BLaER1 (cell line): ENCODE data around the gene CEP20.

Source experiments
- H3K27ac ChIP-seq: shearing (Covaris generic); formaldehyde crosslinking; 2 replicates; pipeline ENCODE4 v1.8.1; 2022
- H3K27me3 ChIP-seq: shearing (Covaris generic); formaldehyde crosslinking; 2 replicates; pipeline ENCODE4 v1.8.1; 2022
- H3K36me3 ChIP-seq: shearing (Covaris generic); formaldehyde crosslinking; 2 replicates; pipeline ENCODE4 v1.8.1; 2022
- H3K4me1 ChIP-seq: shearing (Covaris generic); formaldehyde crosslinking; 2 replicates; pipeline ENCODE4 v1.8.1; 2022
- H3K4me2 ChIP-seq: shearing (Covaris generic); formaldehyde crosslinking; 2 replicates; pipeline ENCODE4 v1.8.1; 2022
- H3K4me3 ChIP-seq: shearing (Covaris generic); formaldehyde crosslinking; 2 replicates; pipeline ENCODE4 v1.8.1; 2022
- H3K9ac ChIP-seq: shearing (Covaris generic); formaldehyde crosslinking; 2 replicates; pipeline ENCODE4 v1.8.1; 2022
- H3K9me3 ChIP-seq: shearing (Covaris generic); formaldehyde crosslinking; 2 replicates; pipeline ENCODE4 v1.8.1; 2022
- H4K20me1 ChIP-seq: shearing (Covaris generic); formaldehyde crosslinking; 2 replicates; pipeline ENCODE4 v1.8.1; 2022
- Cebpa-rat ChIP-seq: shearing (Covaris generic); IDR thresholded peaks from 2 replicates; pipeline ENCODE4 v1.8.1; 2022

CEP20 gene

GRCh38 chr16:15898654-15899053, 10.3 kb upstream of the CEP20 start:
- Histone ChIP-seq H4K20me1 (no peaks in the 10 kb centered on the region), H3K27me3 (no peaks in the 10 kb centered on the region), H3K9ac (no peak overlapping the region), H3K4me2 (no peak overlapping the region), H3K36me3 (no peaks in the 10 kb centered on the region), H3K27ac (no peak overlapping the region), H3K4me1 (peaks cover 25% of the 10 kb centered on the region), H3K4me3 (no peak overlapping the region), H3K9me3 (no peaks in the 10 kb centered on the region)
- TF ChIP-seq Cebpa-rat: no peak

- H3K27ac ChIP-seq: peak overlapping the region; percentile 26; the same call in 1 of the 2 replicates
- H3K4me1 ChIP-seq: peaks cover 25% of the 10 kb centered on the region
- H3K9me3 ChIP-seq: no peaks in the 10 kb centered on the region
- H3K4me2 ChIP-seq: peak overlapping the region; percentile 53; the same call in 1 of the 2 replicates
- no peak overlapping the region for H3K9ac ChIP-seq
- TF ChIP-seq Cebpa-rat: no peak
- H3K36me3 ChIP-seq: no peaks in the 10 kb centered on the region
- H3K4me3 ChIP-seq: no peak overlapping the region
- no peaks in the 10 kb centered on the region for H3K27me3 ChIP-seq
- no peaks in the 10 kb centered on the region for H4K20me1 ChIP-seq
Measured at GRCh38 chr16:15897834-15898254, 9.4 kb upstream of the CEP20 start.

- 0 out of 2 replicates have a peak overlapping the region, but pooled peaks have one; percentile 53 for H3K4me2 ChIP-seq
- H3K4me3 ChIP-seq: no peak overlapping the region
- H3K4me1 ChIP-seq: peaks cover 25% of the 10 kb centered on the region
Measured at GRCh38 chr16:15897121-15897780, 8.8 kb upstream of the CEP20 start.

GRCh38 chr16:15894571-15895374, 6.4 kb upstream of the CEP20 start:
- Histone ChIP-seq H3K27me3 (no peaks in the 10 kb centered on the region), H3K9ac (no peak overlapping the region), H3K27ac (no peak overlapping the region), H3K4me2 (no peak overlapping the region), H3K4me3 (no peak overlapping the region), H3K4me1 (peaks cover 23% of the 10 kb centered on the region), H3K9me3 (no peaks in the 10 kb centered on the region), H4K20me1 (no peaks in the 10 kb centered on the region), H3K36me3 (no peaks in the 10 kb centered on the region)
- TF ChIP-seq Cebpa-rat: no peak

More at GRCh38 chr16:15897121-15897780, 8.8 kb upstream of the CEP20 start:
- H3K36me3 ChIP-seq: no peaks in the 10 kb centered on the region
- H3K27me3 ChIP-seq: no peaks in the 10 kb centered on the region
- no peak for TF ChIP-seq Cebpa-rat
- H4K20me1 ChIP-seq: no peaks in the 10 kb centered on the region
- H3K27ac ChIP-seq: no peak overlapping the region
- no peaks in the 10 kb centered on the region for H3K9me3 ChIP-seq
- no peak overlapping the region for H3K9ac ChIP-seq

GRCh38 chr16:15891508-15891907, 3.1 kb upstream of the CEP20 start:
- Histone ChIP-seq H3K27ac (no peak overlapping the region), H4K20me1 (peaks cover 2% of the 10 kb centered on the region; the same call in 1 of the 2 replicates), H3K9me3 (no peaks in the 10 kb centered on the region), H3K4me3 (no peak overlapping the region), H3K4me1 (peaks cover 20% of the 10 kb centered on the region), H3K36me3 (no peaks in the 10 kb centered on the region), H3K4me2 (no peak overlapping the region), H3K9ac (no peak overlapping the region), H3K27me3 (no peaks in the 10 kb centered on the region)
- no peak for TF ChIP-seq Cebpa-rat

- H3K9ac ChIP-seq: peak overlapping the region; percentile 91
- no peaks in the 10 kb centered on the region for H3K27me3 ChIP-seq
- peaks cover 31% of the 10 kb centered on the region for H4K20me1 ChIP-seq
- H3K36me3 ChIP-seq: peaks cover 25% of the 10 kb centered on the region
- H3K9me3 ChIP-seq: no peaks in the 10 kb centered on the region
- H3K27ac ChIP-seq: no peak overlapping the region
- peak overlapping the region; percentile 76; the same call in 1 of the 2 replicates for H3K4me3 ChIP-seq
- H3K4me2 ChIP-seq: peak overlapping the region; percentile 91
- H3K4me1 ChIP-seq: peaks cover 34% of the 10 kb centered on the region
- no peak for TF ChIP-seq Cebpa-rat
Measured at GRCh38 chr16:15887283-15887682, 1.1 kb downstream of the CEP20 start.

GRCh38 chr16:15886078-15886477, 2.3 kb downstream of the CEP20 start:
- Histone ChIP-seq H3K4me1 (peaks cover 34% of the 10 kb centered on the region), H3K36me3 (peaks cover 36% of the 10 kb centered on the region), H4K20me1 (peaks cover 31% of the 10 kb centered on the region), H3K4me3 (no peak overlapping the region), H3K9ac (no peak overlapping the region), H3K27ac (no peak overlapping the region), H3K27me3 (no peaks in the 10 kb centered on the region), H3K4me2 (peak overlapping the region; percentile 91; the same call in 1 of the 2 replicates), H3K9me3 (no peaks in the 10 kb centered on the region)
- no peak for TF ChIP-seq Cebpa-rat

GRCh38 chr16:15885560-15886001, 2.8 kb downstream of the CEP20 start:
- Histone ChIP-seq H3K4me1 (peaks cover 34% of the 10 kb centered on the region), H3K4me2 (no peak overlapping the region), H3K4me3 (no peak overlapping the region), H3K27ac (no peak overlapping the region), H3K36me3 (peaks cover 41% of the 10 kb centered on the region), H3K9ac (no peak overlapping the region), H4K20me1 (peaks cover 31% of the 10 kb centered on the region), H3K27me3 (no peaks in the 10 kb centered on the region), H3K9me3 (no peaks in the 10 kb centered on the region)
- TF ChIP-seq Cebpa-rat: no peak

- H3K4me2 ChIP-seq: no peak overlapping the region
- H4K20me1 ChIP-seq: peaks cover 31% of the 10 kb centered on the region
- H3K9me3 ChIP-seq: no peaks in the 10 kb centered on the region
- no peak overlapping the region for H3K4me3 ChIP-seq
- TF ChIP-seq Cebpa-rat: no peak
- no peak overlapping the region for H3K27ac ChIP-seq
- H3K9ac ChIP-seq: no peak overlapping the region
- H3K36me3 ChIP-seq: peaks cover 66% of the 10 kb centered on the region
- peaks cover 31% of the 10 kb centered on the region for H3K4me1 ChIP-seq
- H3K27me3 ChIP-seq: no peaks in the 10 kb centered on the region
Measured at GRCh38 chr16:15882563-15882962, 5.8 kb downstream of the CEP20 start.

- Histone ChIP-seq H3K27me3 (no peaks in the 10 kb centered on the region), H4K20me1 (peaks cover 31% of the 10 kb centered on the region), H3K9me3 (no peaks in the 10 kb centered on the region), H3K27ac (no peak overlapping the region), H3K36me3 (peaks cover 73% of the 10 kb centered on the region), H3K4me2 (no peak overlapping the region), H3K9ac (no peak overlapping the region), H3K4me3 (no peak overlapping the region), H3K4me1 (peaks cover 24% of the 10 kb centered on the region)
- TF ChIP-seq Cebpa-rat: no peak
Measured at GRCh38 chr16:15881794-15882379, 6.5 kb downstream of the CEP20 start.
